Erythroblast (primary cell): Measurements from ENCODE around the gene USP17L12.
"Not testable (repeated sequence)": the region's sequence is repeated elsewhere in the genome, so short reads cannot be mapped to it uniquely, and the experiment has no call there.

Source experiments
- GATA1 ChIP-seq: IDR thresholded peaks from 2 replicates; pipeline ENCODE4 v1.6.1; 2011; ENCODE audit warnings: low read depth, mild to moderate bottlenecking, control low read depth, low read length, moderate library complexity
- POLR2A ChIP-seq: IDR thresholded peaks from 2 replicates; pipeline ENCODE4 v1.6.1; 2011; ENCODE audit warnings: mild to moderate bottlenecking, low read length

- TF ChIP-seq POLR2A, GATA1: not testable (repeated sequence)
Measured at GRCh38 chr4:9224596-9224995, 4.6 kb downstream of the USP17L12 start, which contains the start of gene USP17L13.
